ENCODE data around the gene TICRR.

Gene TICRR

DNA sequence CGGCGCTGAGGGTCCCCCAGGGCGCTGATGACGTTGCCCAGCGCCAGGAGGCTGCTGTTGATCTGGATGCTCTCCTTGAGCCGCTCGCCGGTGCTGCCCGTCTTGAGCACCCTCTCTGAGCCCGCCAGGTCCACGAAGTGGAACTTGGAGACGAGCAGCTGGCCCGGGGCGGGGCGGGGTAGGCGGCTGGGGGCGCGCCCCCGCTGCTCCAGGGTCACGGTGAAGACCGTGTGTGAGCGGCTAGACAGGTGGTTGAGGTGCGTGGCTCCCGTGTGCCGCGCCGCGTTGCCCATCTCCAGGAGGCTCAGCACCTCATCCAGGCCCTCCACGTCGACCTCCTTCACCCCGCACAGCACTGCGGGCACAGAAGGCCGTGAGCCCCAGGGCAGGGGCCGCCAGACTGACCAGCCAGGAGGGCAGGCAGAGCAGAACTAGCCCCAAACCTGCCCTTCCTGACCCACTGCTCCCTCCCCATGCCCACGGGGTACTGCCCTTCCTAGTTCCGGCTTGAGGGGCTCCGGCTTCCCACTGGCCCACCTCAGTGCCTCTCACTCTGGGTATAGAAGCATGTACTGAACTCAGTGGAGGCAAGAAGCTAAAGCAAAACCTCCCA is 73.8 kb downstream of the TICRR start:
- Histone ChIP-seq H3K36me3 (ENCODE audit: control insufficient read depth in 1 of 2, insufficient read depth in 2 of 2, low read length in 2 of 2) (peaks cover 0 to 5% of the 10 kb centered on the region in 2 donors), H3K27ac (ENCODE audit: low read length) (no peak overlapping the region), H3K9me3 (ENCODE audit: control insufficient read depth in 1 of 2, low read length in 2 of 2) (no peaks in the 10 kb centered on the region), H3K27me3 (ENCODE audit: low read depth, low read length) (no peaks in the 10 kb centered on the region), H3K4me1 (ENCODE audit: control insufficient read depth in 1 of 2, insufficient read depth in 2 of 2, low read length in 2 of 2) (peaks cover 0 to 4% of the 10 kb centered on the region in 2 donors), H3K4me3 (ENCODE audit: low read depth in 1 of 2, low read length in 2 of 2) (no peak overlapping the region)

DNA sequence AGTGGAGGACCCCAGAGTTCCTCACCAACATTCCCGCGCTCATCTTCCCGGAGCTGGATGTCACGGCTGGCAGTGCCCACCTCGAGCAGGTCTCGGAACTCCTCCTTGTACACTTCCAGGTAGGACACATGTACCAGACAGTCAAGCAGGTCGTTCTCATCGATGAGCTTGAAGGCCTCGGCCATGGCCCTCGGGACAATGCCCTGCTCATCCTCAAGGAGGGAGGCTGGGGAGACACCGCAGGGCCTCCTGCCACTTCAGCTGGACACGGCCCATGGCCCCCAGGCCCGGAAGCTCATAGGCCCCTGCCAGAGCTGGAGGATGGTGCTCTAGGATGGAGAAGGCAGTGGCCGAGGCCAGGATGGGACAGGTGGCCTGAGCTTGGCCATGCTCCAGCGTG is 74.4 kb downstream of the TICRR start:
- H3K4me1 ChIP-seq (ENCODE audit: control insufficient read depth in 1 of 2, insufficient read depth in 2 of 2, low read length in 2 of 2): peaks cover 0 to 10% of the 10 kb centered on the region in 2 donors
- no peaks in the 10 kb centered on the region for H3K9me3 ChIP-seq (ENCODE audit: control insufficient read depth in 1 of 2, low read length in 2 of 2)
- no peak overlapping the region for H3K4me3 ChIP-seq (ENCODE audit: low read depth in 1 of 2, low read length in 2 of 2)
- H3K27ac ChIP-seq (ENCODE audit: low read length): no peak overlapping the region
- H3K36me3 ChIP-seq (ENCODE audit: control insufficient read depth in 1 of 2, insufficient read depth in 2 of 2, low read length in 2 of 2): peaks cover 0 to 5% of the 10 kb centered on the region in 2 donors
- H3K27me3 ChIP-seq (ENCODE audit: low read depth, low read length): no peaks in the 10 kb centered on the region

DNA sequence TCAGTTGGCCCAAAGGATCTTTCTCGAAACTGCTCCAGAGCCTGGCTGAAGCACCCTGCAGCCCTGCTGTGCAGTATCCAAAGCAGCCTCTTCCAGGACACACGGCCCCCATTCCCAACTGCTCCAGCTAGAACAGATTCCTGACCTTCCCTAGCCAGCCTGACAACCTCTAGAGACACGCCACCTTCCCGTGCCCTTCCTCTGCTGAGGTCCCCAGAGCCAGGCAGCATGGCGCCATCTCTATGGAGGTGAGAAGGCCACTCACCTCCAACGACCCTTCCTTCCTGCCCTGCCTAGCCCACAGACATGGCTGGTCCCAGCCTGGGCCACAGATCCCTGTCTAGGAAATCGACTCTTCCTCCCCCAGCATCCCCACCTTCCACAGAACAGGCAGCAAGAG is 76.9 kb downstream of the TICRR start:
- peaks cover 0 to 19% of the 10 kb centered on the region in 2 donors for H3K4me1 ChIP-seq (ENCODE audit: control insufficient read depth in 1 of 2, insufficient read depth in 2 of 2, low read length in 2 of 2)
- no peaks in the 10 kb centered on the region for H3K27me3 ChIP-seq (ENCODE audit: low read depth, low read length)
- H3K9me3 ChIP-seq (ENCODE audit: control insufficient read depth in 1 of 2, low read length in 2 of 2): no peaks in the 10 kb centered on the region
- no peak overlapping the region for H3K27ac ChIP-seq (ENCODE audit: low read length)
- H3K4me3 ChIP-seq (ENCODE audit: low read depth in 1 of 2, low read length in 2 of 2): no peak overlapping the region
- peaks cover 0 to 5% of the 10 kb centered on the region in 2 donors for H3K36me3 ChIP-seq (ENCODE audit: control insufficient read depth in 1 of 2, insufficient read depth in 2 of 2, low read length in 2 of 2)

DNA sequence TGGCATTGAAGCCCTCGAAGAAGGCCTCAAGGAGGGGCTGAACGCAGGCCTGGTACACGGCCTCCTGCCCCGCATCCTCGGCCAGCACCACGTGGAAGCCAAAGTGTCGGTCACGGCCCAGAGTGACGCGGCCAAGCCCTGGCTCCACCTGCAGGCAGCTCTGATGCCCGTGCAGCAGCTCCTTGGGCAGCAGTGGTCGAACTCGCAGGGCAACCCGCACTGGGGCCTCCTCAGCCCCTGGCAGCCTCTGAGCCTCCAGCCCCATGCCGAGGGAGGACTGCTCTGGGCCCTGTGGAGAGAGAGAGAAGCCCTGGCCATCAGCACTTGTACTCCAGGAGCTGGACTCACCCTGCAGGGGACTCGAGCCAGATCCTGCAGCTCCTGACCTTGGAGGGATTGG is 77.4 kb downstream of the TICRR start:
- Histone ChIP-seq H3K4me3 (ENCODE audit: low read depth in 1 of 2, low read length in 2 of 2) (no peak overlapping the region), H3K36me3 (ENCODE audit: control insufficient read depth in 1 of 2, insufficient read depth in 2 of 2, low read length in 2 of 2) (peaks cover 0 to 5% of the 10 kb centered on the region in 2 donors), H3K27ac (ENCODE audit: low read length) (no peak overlapping the region), H3K9me3 (ENCODE audit: control insufficient read depth in 1 of 2, low read length in 2 of 2) (no peaks in the 10 kb centered on the region), H3K27me3 (ENCODE audit: low read depth, low read length) (no peaks in the 10 kb centered on the region), H3K4me1 (ENCODE audit: control insufficient read depth in 1 of 2, insufficient read depth in 2 of 2, low read length in 2 of 2) (peaks cover 0 to 17% of the 10 kb centered on the region in 2 donors)

DNA sequence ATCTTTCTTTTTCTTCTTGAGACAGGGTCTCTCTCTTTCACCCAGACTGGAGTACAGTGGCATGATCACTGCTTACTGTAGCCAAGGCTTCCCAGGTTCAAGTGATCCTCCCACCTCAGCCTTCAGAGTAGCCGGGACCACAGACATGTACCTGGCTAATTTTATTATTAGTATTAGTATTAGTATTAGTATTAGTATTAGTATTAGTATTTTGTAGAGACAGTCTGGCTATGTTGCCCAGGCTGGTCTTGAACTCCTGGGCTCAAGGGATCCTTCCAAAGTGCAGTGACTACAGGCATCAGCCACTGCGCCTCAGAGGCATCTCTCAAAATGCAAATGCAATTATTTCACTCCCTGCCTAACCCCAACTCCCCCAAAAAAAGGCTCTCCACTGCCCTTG is 78.3 kb downstream of the TICRR start:
- H3K4me3 ChIP-seq (ENCODE audit: low read depth in 1 of 2, low read length in 2 of 2): no peak overlapping the region
- H3K4me1 ChIP-seq (ENCODE audit: control insufficient read depth in 1 of 2, insufficient read depth in 2 of 2, low read length in 2 of 2): peaks cover 0 to 17% of the 10 kb centered on the region in 2 donors
- H3K36me3 ChIP-seq (ENCODE audit: control insufficient read depth in 1 of 2, insufficient read depth in 2 of 2, low read length in 2 of 2): peaks cover 0 to 5% of the 10 kb centered on the region in 2 donors

DNA sequence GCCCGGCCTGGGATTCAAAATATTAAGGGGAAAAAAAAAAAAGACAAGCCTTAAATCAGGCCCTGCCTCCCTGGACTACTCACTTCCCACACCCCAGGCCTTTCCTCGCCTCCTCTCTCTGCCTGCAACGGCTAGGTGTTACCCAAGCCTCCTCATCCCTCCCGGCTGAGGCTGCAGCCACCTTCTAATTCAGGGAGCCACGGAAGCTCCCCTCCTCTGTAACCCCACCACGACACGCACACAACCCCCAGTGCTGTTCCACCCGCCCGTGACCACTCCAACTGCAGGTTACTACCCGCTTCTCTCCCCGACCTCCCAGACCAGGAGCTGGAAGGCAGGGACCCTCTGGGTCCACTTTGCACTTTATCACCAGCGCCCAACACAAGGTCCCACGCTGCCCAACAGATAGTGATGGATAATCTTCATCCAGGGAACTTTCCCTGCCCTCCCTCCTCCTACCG is 79.1 kb downstream of the TICRR start:
- H3K27ac ChIP-seq (ENCODE audit: low read length): no peak overlapping the region
- no peaks in the 10 kb centered on the region for H3K27me3 ChIP-seq (ENCODE audit: low read depth, low read length)
- peaks cover 0 to 17% of the 10 kb centered on the region in 2 donors for H3K4me1 ChIP-seq (ENCODE audit: control insufficient read depth in 1 of 2, insufficient read depth in 2 of 2, low read length in 2 of 2)
- no peaks in the 10 kb centered on the region for H3K9me3 ChIP-seq (ENCODE audit: control insufficient read depth in 1 of 2, low read length in 2 of 2)
- H3K4me3 ChIP-seq (ENCODE audit: low read depth in 1 of 2, low read length in 2 of 2): peak overlapping the region; percentile 56 to 84
- H3K36me3 ChIP-seq (ENCODE audit: control insufficient read depth in 1 of 2, insufficient read depth in 2 of 2, low read length in 2 of 2): peaks cover 0 to under 1% of the 10 kb centered on the region in 2 donors

More for the DNA sequence above, 78.3 kb downstream of the TICRR start:
- no peaks in the 10 kb centered on the region for H3K27me3 ChIP-seq (ENCODE audit: low read depth, low read length)
- H3K27ac ChIP-seq (ENCODE audit: low read length): no peak overlapping the region
- no peaks in the 10 kb centered on the region for H3K9me3 ChIP-seq (ENCODE audit: control insufficient read depth in 1 of 2, low read length in 2 of 2)

DNA sequence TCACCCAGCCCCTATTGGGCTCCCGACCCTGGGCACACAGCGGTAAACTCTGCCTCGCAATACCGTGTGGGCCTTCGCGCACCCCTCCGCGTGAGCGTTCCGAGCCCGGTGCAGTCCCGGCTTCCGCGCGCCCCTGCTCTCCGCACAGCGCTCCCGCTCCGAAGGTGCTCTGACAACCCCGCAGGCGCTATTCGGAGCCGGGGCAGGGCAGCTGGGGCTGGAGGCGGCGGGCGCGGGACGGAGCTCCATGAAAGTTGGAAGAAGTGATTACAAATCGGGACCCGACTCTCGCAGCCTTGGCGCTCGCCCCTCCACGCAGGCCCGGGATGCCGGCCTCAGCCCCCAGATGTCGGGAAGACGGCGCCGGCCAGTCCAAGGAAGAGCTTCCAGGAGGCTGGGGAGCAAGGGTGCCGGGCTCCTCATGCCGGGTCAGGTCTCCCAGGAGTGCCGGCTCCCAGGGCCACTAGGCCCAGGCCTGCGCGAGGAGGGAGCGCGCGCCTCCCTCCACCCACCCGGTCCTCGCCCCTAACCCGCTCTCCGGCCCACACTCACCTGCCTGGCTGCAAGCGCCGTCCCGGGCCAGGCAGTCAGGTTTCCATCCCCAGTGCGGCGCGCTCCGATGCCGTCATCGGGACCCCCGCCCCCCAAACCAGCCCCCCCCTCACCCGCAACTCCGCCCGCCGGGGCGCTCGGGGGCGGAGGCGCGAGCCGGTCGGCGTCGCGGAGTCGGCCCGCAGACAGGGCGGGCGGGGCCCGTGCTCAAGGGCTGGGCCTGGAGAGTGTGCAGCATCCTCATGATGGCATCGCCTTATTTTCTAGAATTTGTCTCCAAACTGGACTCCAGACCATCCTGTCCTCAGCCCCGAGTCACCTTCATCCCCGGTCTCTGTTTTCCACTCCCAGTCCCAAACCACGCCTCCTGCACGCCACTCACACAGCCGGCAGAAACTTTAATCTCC is 79.9 kb downstream of the TICRR start, which contains the start of gene KIF7:
Gene KIF7, minus strand, starts transcription at position 621 of the 959 bp plus-strand sequence. CDS start 2,537 bp downstream, outside the sequence.
- Histone ChIP-seq H3K36me3 (ENCODE audit: control insufficient read depth in 1 of 2, insufficient read depth in 2 of 2, low read length in 2 of 2) (no peaks in the 10 kb centered on the region), H3K27ac (ENCODE audit: low read length) (no peak within 1 kb of the TSS), H3K27me3 (ENCODE audit: low read depth, low read length) (no peaks in the 10 kb centered on the region), H3K9me3 (ENCODE audit: control insufficient read depth in 1 of 2, low read length in 2 of 2) (no peaks in the 10 kb centered on the region), H3K4me3 (ENCODE audit: low read depth in 1 of 2, low read length in 2 of 2) (peak within 1 kb of the TSS; percentile 56 to 84), H3K4me1 (ENCODE audit: control insufficient read depth in 1 of 2, insufficient read depth in 2 of 2, low read length in 2 of 2) (peaks cover 0 to 17% of the 10 kb centered on the region in 2 donors)

DNA sequence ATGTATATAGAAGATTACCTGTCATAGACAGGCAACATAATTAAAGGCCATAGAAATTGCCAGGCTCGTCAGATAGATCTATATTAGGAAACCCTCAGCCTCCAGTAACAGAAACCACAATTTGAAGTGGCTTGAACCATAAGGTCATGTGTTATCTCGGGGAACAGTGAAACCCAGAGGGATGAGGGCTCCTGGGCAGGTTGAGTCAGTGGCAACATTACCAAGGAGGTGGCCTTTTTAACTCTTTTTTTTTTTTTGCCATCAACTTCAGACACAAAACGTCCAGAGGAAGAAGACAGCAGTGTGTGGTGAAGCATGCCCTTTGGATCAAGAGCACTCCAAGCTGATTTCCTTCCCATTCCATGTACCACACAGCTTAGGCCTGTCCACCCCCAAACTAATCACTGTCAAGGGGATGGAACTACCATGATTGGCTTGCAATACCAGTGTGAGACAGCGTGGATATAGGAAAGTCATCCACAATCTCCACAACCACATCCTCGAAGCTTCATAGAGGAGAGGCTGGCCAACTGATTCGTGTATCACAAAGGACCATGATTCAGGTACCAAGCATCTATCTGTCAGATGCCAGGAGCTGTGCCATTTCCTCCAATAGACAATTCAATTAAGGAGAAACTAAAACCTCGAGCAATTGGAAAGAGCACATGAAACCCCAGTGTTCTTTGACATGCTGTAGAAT is 81.0 kb downstream of the TICRR start:
- Histone ChIP-seq H3K36me3 (ENCODE audit: control insufficient read depth in 1 of 2, insufficient read depth in 2 of 2, low read length in 2 of 2) (no peaks in the 10 kb centered on the region), H3K4me1 (ENCODE audit: control insufficient read depth in 1 of 2, insufficient read depth in 2 of 2, low read length in 2 of 2) (peaks cover 0 to 17% of the 10 kb centered on the region in 2 donors), H3K27me3 (ENCODE audit: low read depth, low read length) (no peaks in the 10 kb centered on the region), H3K4me3 (ENCODE audit: low read depth in 1 of 2, low read length in 2 of 2) (no peak overlapping the region), H3K9me3 (ENCODE audit: control insufficient read depth in 1 of 2, low read length in 2 of 2) (no peaks in the 10 kb centered on the region), H3K27ac (ENCODE audit: low read length) (no peak overlapping the region)

DNA sequence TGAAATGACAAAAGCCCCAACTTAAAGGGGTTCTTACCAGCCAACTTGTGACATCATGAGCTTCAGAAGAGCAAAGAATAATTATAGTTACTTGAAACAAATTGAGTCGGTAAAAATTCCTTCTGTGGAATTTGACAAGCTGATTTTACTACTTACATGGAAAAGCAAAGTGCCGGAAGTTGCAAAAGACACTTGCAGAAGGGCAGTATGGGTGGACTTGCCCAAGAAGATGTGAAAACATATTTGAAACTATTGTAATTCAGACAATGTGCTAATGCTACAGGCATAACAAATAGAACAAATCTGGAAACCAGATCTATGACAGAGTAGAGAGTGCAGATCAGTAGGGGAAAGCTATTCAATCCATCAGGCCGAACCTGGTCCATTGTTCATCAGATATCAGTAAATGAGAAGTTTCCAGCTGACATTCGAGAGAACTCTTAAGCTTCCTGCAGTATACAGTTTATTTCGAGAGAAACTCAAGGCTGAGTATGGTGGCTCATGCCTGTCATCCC is 82.5 kb downstream of the TICRR start:
- H3K4me1 ChIP-seq (ENCODE audit: control insufficient read depth in 1 of 2, insufficient read depth in 2 of 2, low read length in 2 of 2): peaks cover 4 to 17% of the 10 kb centered on the region in 2 donors
- H3K36me3 ChIP-seq (ENCODE audit: control insufficient read depth in 1 of 2, insufficient read depth in 2 of 2, low read length in 2 of 2): no peaks in the 10 kb centered on the region
- no peaks in the 10 kb centered on the region for H3K27me3 ChIP-seq (ENCODE audit: low read depth, low read length)
- no peaks in the 10 kb centered on the region for H3K9me3 ChIP-seq (ENCODE audit: control insufficient read depth in 1 of 2, low read length in 2 of 2)
- H3K4me3 ChIP-seq (ENCODE audit: low read depth in 1 of 2, low read length in 2 of 2): no peak overlapping the region
- no peak overlapping the region for H3K27ac ChIP-seq (ENCODE audit: low read length)

DNA sequence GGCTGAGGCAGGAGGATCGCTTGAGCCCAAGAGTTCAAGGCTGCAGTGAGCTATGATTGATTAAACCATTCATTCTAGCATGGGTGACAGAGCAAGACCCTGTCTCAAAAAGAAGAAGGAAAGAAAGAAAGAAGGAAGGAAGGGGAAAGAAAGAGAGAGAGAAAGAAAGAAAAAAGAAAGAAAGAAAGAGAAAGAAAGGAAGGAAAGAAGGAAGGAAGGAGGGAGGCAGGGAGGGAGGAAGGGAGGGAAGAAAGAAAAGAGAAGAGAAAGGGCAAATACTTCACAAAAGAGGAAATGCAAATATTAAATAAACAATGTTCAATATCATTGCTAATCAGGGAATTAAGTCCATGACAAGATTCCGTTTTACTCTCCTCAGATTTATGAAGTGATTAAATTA is 84.0 kb downstream of the TICRR start:
- H3K4me1 ChIP-seq (ENCODE audit: control insufficient read depth in 1 of 2, insufficient read depth in 2 of 2, low read length in 2 of 2): peaks cover 5 to 15% of the 10 kb centered on the region in 2 donors
- H3K4me3 ChIP-seq (ENCODE audit: low read depth in 1 of 2, low read length in 2 of 2): no peak overlapping the region
- H3K27me3 ChIP-seq (ENCODE audit: low read depth, low read length): no peaks in the 10 kb centered on the region
- H3K27ac ChIP-seq (ENCODE audit: low read length): no peak overlapping the region
- H3K9me3 ChIP-seq (ENCODE audit: control insufficient read depth in 1 of 2, low read length in 2 of 2): no peaks in the 10 kb centered on the region
- H3K36me3 ChIP-seq (ENCODE audit: control insufficient read depth in 1 of 2, insufficient read depth in 2 of 2, low read length in 2 of 2): no peaks in the 10 kb centered on the region

DNA sequence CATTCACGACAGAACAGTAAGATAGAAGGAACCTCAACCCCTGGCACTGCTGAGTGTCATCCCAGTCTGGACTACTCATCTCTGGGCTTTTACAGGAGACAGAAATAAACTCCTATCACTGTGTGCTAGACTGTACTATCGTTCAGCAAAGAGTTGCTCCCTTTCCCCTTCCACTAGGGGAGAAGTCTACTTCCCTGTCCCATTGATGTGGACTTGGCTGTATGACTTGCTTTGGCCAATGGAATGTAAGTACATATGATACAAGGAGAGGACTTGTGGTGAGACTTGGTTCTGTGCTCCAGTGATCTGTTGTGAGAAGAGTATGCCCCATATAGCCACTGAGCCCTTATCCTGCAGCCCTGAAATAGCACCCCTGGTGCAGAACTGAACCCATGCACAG is 85.3 kb downstream of the TICRR start:
- no peak overlapping the region for H3K27ac ChIP-seq (ENCODE audit: low read length)
- no peaks in the 10 kb centered on the region for H3K36me3 ChIP-seq (ENCODE audit: control insufficient read depth in 1 of 2, insufficient read depth in 2 of 2, low read length in 2 of 2)
- H3K9me3 ChIP-seq (ENCODE audit: control insufficient read depth in 1 of 2, low read length in 2 of 2): no peaks in the 10 kb centered on the region
- no peaks in the 10 kb centered on the region for H3K27me3 ChIP-seq (ENCODE audit: low read depth, low read length)
- H3K4me3 ChIP-seq (ENCODE audit: low read depth in 1 of 2, low read length in 2 of 2): no peak overlapping the region
- peaks cover 5 to 10% of the 10 kb centered on the region in 2 donors for H3K4me1 ChIP-seq (ENCODE audit: control insufficient read depth in 1 of 2, insufficient read depth in 2 of 2, low read length in 2 of 2)
